ENCODE results near the gene TECTB. TPM values are rescaled to one million over a fixed set of nuclear protein-coding genes. Genes with fewer than 3 reads are reported as not detected.
A peak's percentile ranks its signal among the peaks of the same experiment; 100 is the strongest.
"Not testable (repeated sequence)": the region's sequence is repeated elsewhere in the genome, so short reads cannot be mapped to it uniquely, and the experiment has no call there.

TECTB gene
- not detected in 2 replicates for total RNA-seq (2014; rRNA removed; shearing (Covaris generic))
- polyA plus RNA-seq (2015; cell fraction: cytosol; rRNA removed), result not detected in 2 replicates
- 0.11 TPM in 1 of 2 replicates, not detected in the other for polyA plus RNA-seq (2015; cell fraction: nucleus; rRNA removed)

- DNase-seq (ENCODE audit: low read depth), result no peak
These were observed at the start of gene TECTB for GRCh38 chr10:112283100-112283499. Gene TECTB, plus strand, starts transcription at chr10:112283400. Its CDS starts 335 bp downstream, at chr10:112283735.

GRCh38 chr10:112235141-112235540 is 48.1 kb upstream of the TECTB start:
- no peak for DNase-seq (ENCODE audit: low read depth)

- DNase-seq (ENCODE audit: low read depth), result no peak
These were observed 47.3 kb upstream of the TECTB start for GRCh38 chr10:112235920-112236319.

GRCh38 chr10:112236486-112236885 is 46.7 kb upstream of the TECTB start:
- DNase-seq (ENCODE audit: low read depth), result no peak

DNA sequence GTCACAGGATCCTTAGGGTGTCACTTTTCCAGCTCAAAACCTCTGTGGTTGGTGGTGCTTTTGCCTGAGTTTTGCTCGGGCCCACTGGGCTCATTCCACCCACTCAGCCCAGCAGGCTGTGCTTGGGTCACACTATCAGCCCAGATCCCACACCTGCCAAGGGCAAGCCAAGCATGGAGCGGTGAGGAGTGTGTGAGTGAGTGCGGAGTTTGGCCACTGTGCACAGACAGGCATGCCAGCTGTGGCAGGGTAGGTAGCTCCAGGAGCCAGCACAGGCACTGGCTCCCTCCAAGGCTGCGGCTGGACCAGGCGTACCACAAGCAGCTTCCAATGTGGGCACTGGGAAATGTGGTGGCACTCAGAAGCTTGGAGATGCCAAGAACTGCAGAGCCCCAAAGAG is 43.9 kb upstream of the TECTB start:
- no peak for DNase-seq (ENCODE audit: low read depth)

- DNase-seq (ENCODE audit: low read depth), result no peak
These were observed 42.8 kb upstream of the TECTB start for GRCh38 chr10:112240441-112240840.

DNA sequence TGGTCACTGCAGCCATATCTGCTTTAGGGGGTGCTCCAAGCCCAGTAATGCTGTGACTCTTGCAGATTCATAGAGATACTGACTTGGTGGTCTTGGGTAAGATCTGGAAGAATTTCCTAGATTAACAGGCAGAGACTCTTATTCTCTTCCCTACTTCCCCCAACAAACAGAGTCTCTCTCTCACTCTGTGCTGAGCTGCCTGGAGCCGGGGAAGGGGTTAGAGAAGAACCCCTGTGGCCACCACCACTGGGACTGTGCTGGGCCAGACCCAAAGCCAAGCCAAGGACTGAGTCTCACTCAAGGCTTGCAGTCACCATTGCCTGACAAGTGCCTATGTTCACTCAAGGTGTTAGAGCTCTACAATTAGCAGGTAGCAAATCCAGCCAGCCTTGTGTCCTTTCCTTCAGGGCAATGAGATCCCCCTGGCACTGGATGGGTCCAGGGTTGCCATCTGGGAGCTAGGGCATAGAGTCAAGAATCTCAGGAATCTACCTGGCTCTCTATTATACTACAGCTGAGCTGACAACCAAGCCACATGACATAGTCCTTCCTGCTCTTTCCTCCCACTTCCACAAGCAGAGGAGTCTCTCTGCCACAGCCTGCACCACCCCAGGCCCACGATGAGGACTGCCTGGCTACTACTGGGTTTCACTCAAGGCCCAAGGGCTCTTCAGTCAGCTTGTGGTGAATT is 41.4 kb upstream of the TECTB start:
- DNase-seq (ENCODE audit: low read depth), result no peak

GRCh38 chr10:112242769-112243168 is 40.4 kb upstream of the TECTB start:
- no peak for DNase-seq (ENCODE audit: low read depth)

- DNase-seq (ENCODE audit: low read depth), result no peak
These were observed 39.5 kb upstream of the TECTB start for GRCh38 chr10:112243713-112244112.

GRCh38 chr10:112244197-112244596 is 39.0 kb upstream of the TECTB start:
- no peak for DNase-seq (ENCODE audit: low read depth)

DNA sequence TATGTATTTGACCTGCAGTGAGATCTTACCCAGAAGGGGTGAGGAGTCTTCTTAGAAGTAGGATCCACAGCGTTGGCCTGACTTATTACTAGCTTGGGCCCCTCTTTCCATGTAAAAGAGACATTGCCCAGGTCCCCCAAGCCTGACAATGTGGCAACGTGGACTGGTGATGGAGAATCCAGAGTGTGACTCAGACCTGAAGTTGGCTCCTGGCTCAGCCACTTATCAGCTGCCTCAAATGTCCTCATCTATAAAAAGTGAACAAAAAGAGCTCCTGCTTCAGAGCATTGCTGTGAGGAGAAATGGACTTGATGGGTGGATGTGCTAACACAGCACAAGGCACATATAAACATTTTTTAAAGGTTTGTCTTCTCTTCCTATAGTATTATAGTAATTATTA is 35.4 kb upstream of the TECTB start:
- DNase-seq (ENCODE audit: low read depth), result no peak

DNA sequence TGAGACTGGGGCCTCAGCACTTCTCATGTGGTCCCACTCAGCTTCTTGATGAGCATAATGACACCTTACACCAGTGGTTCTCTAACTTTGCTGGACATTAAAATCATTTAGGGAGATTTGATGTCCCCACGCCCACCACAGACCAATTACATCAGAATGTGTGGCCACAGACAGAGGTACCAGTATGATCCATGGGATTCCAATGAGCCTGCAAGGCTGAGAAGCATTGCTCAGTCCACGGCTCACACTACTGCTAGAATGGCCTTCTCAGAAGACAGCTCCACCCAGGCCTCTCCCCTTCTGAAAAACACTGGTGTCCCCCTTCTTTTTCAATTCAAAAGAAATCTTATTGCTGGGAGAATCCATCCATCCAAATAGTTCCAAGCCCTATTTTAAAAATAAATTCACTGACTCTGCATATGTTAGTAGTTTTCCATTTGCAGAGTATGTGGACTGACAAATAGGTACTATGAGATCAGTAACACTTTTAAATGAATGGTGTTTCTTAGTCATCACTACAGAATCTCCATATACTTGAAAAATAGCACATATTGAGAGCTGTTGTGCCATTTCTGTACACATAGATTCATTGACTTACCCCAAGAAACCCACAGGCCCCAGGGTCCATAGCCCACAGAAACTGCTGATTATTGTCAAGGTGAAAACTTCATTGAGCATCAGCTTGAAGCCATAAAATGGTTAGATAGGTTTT is 34.5 kb upstream of the TECTB start:
- DNase-seq (ENCODE audit: low read depth), result no peak

- no peak for DNase-seq (ENCODE audit: low read depth)
These were observed 33.5 kb upstream of the TECTB start for GRCh38 chr10:112249722-112250121.

DNA sequence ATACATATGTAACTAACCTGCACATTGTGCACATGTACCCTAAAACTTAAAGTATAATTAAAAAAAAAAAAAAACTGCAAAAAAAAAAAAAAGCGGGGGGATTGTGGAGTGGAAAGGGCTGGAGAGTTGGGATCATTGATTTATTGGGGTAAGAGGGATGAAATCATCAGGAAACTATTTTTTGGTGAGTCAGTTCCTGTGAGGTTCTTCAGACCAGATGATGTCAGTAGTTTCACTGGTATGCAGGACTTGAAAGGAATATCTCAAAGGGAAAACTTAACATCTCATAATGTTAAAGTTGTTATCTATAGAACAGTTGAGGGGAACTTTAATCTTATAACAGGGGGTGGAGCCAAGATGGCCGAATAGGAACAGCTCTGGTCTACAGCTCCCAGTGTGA is 32.6 kb upstream of the TECTB start:
- peak; percentile 70 for DNase-seq (ENCODE audit: low read depth)

- not testable (repeated sequence) for DNase-seq (ENCODE audit: low read depth)
These were observed 32.0 kb upstream of the TECTB start for GRCh38 chr10:112251238-112251637.

- no peak for DNase-seq (ENCODE audit: low read depth)
These were observed 24.8 kb upstream of the TECTB start for GRCh38 chr10:112258407-112258806.

DNA sequence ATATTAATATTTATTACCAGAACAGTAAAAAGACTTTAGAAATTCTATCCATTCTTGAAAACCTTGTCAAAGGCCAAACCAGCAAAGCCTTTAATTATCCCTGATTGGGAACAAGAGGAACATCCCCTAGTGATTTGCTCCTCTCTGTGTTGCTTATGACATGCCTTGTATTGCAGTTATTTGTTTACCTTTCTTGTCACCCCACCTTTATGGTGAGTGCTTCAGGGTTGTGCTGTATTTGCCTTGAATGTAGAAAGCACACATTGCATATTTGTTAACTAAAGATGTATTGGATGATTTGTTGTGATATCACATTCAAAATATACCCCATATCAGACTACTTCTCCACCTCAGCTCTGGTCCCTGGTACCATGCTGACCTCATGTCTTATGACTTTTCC is 23.5 kb upstream of the TECTB start:
- no peak for DNase-seq (ENCODE audit: low read depth)

DNA sequence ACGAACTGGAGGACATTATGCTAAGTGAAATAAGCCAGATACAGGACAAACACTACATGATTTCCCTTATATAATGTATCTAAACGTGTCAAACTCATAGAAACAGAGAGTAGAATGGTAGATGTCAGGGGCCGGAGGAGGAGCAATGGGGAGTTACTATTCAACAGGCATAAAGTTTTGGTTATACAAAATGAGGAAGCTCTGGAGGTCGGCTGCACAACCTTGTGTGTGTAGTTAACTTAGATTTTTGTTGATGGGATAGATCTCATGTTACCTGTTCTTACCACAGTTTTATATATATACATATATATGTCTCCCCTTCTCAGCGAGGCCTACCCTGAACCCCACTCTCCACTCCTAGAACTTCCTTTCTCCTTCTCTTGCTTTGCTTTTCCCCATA is 22.4 kb upstream of the TECTB start:
- DNase-seq (ENCODE audit: low read depth), result no peak

DNA sequence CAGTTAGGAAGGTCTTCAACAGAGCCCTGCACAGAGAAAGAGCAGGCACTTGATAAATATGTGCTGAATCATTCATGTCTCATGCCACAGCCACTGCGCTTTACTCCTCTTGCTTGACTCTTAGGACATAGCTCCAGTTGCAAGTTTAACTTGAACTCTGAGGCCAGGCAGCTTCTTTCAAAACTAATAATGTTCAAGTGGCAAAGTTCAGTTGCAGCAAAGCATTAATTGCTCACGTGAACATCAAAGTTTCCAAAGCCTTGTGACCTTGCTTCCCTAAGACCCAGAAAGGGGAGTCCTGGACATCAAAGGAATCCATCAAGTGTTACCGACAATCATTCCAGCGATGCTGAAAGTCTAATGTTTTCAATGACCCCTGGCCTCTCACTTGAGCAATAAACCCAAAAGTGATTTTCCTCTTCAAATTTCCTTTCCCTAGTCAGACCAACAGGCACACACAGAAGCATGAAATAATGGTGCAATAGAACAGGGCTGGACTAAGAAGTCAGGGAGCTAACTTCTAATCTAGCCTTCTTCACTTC is 21.8 kb upstream of the TECTB start:
- DNase-seq (ENCODE audit: low read depth), result no peak

- DNase-seq (ENCODE audit: low read depth), result no peak
These were observed 20.7 kb upstream of the TECTB start for GRCh38 chr10:112262546-112262945.

- no peak for DNase-seq (ENCODE audit: low read depth)
These were observed 17.5 kb upstream of the TECTB start for GRCh38 chr10:112265745-112266144.

- peak; percentile 14 for DNase-seq (ENCODE audit: low read depth)
These were observed 13.9 kb upstream of the TECTB start for GRCh38 chr10:112269266-112269665.

DNA sequence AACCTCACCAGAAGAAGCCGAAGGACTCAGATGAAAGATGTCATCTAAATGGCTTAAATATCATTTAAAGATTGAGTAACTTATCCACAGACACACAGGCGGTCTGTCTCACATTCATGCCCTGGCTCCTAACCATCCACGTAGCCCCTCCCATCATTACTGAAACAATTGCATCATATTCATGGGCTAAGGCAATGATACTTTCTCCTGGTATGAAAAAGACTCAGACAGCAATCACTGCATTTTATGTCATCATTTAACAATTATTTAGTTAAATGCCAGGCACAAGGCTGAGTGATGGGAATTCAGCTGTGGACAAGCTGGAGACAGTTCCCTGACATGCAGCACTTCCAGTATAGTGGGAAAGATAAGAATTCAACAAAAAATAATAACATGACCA is 11.2 kb upstream of the TECTB start:
- DNase-seq (ENCODE audit: low read depth), result no peak
